Suprapubic skin (tissue), 4 donors: ENCODE results near the gene ERAP2. TPM values are rescaled to one million over a fixed set of nuclear protein-coding genes. Genes with fewer than 3 reads are reported as not detected.

Experiments
- DNase-seq, 2 donors: peaks; one replicate each; pipeline ENCODE4 v3.0.0-alpha.2; 2019; ENCODE audit warnings: low spot score in 2 of 2
- H3K27ac ChIP-seq: fragments of 200-600 bp; sonication (generic); one replicate; pipeline ENCODE4 v1.5.1; 2019
- H3K27me3 ChIP-seq: fragments of 200-600 bp; sonication (generic); one replicate; pipeline ENCODE4 v1.5.1; 2019
- H3K36me3 ChIP-seq: fragments of 200-600 bp; sonication (generic); one replicate; pipeline ENCODE4 v1.5.1; 2019
- H3K4me1 ChIP-seq: fragments of 200-600 bp; sonication (generic); one replicate; pipeline ENCODE4 v1.5.1; 2019
- H3K4me3 ChIP-seq: fragments of 200-600 bp; sonication (generic); one replicate; pipeline ENCODE4 v1.5.1; 2019; ENCODE audit warnings: mild to moderate bottlenecking
- H3K9me3 ChIP-seq: fragments of 200-600 bp; sonication (generic); one replicate; pipeline ENCODE4 v1.5.1; 2019
- EP300 ChIP-seq: sonication (generic); formaldehyde crosslinking; IDR thresholded peaks from one replicate; pipeline ENCODE4 v1.6.1; 2017; ENCODE audit warnings: antibody characterized with exemption
- POLR2A ChIP-seq, 2 donors: fragments of 450-650 bp; IDR thresholded peaks; one replicate each; pipeline ENCODE4 v1.6.1; 2017; ENCODE audit warnings: antibody characterized with exemption in 2 of 2, mild to moderate bottlenecking in 2 of 2, moderate library complexity in 2 of 2
- POLR2AphosphoS5 ChIP-seq, 3 donors: sonication (generic); formaldehyde crosslinking; IDR thresholded peaks; one replicate each; pipeline ENCODE4 v1.6.1; 2017; ENCODE audit warnings: antibody characterized with exemption in 3 of 3
- WGBS: methylation state at CpG from one replicate; pipeline ENCODE4 v1.1.5; 2018; 5-methylcytosine and 5-hydroxymethylcytosine counted together
- total RNA-seq, 4 donors: library from RNA; depleted of rRNA; stranded (reverse); fragments of >200 nt; gene quantifications; one replicate each; pipeline ENCODE4 v1.1.0, GENCODE V29; 2016
- TF ChIP-seq, protein P1 (sequence below), 2 donors: fragments of 200-600 bp in 1 of 2; fragments of 450-650 bp in 1 of 2; sonication (generic) in 1 of 2; IDR thresholded peaks; one replicate each; pipeline ENCODE4 v1.5.1; 2016 to 2019; ENCODE audit warnings: antibody characterized with exemption in 2 of 2, mild to moderate bottlenecking in 1 of 2, moderate library complexity in 1 of 2

The ERAP2 gene
- total RNA-seq, 4 donors from 2014 or later: 9.0 to 14.0 (median 11.5) TPM

DNA sequence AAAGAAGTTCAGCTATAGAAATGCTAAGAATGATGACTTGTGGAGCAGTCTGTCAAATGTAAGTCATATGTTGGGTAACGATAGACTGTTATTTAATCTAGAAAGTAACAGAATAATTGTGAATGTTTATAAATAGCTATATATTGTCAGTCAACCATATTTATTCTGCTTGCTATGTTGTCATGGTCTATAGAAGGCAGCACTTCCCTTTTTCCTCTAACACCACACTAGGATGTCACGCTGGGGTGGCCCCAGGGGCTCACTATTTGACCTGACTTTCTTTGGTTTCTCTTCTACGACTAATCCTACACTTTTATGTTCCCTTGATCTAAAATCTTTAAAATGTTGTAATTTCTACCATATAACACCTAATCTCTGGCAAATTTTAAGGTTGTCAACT is 20.5 kb downstream of the ERAP2 start:
- 74% methylated on average over 3 of the region's 3 CpGs for WGBS
- H3K27me3 ChIP-seq: no peaks in the 10 kb centered on the region
- H3K27ac ChIP-seq: no peak overlapping the region
- H3K9me3 ChIP-seq: no peaks in the 10 kb centered on the region
- TF ChIP-seq POLR2A (IDR thresholded peaks at IDR 0.05): no peak
- TF ChIP-seq, protein P1, sequence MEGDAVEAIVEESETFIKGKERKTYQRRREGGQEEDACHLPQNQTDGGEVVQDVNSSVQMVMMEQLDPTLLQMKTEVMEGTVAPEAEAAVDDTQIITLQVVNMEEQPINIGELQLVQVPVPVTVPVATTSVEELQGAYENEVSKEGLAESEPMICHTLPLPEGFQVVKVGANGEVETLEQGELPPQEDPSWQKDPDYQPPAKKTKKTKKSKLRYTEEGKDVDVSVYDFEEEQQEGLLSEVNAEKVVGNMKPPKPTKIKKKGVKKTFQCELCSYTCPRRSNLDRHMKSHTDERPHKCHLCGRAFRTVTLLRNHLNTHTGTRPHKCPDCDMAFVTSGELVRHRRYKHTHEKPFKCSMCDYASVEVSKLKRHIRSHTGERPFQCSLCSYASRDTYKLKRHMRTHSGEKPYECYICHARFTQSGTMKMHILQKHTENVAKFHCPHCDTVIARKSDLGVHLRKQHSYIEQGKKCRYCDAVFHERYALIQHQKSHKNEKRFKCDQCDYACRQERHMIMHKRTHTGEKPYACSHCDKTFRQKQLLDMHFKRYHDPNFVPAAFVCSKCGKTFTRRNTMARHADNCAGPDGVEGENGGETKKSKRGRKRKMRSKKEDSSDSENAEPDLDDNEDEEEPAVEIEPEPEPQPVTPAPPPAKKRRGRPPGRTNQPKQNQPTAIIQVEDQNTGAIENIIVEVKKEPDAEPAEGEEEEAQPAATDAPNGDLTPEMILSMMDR (IDR thresholded peaks at IDR 0.05): no peak
- no peak for TF ChIP-seq EP300
- no peak for TF ChIP-seq POLR2AphosphoS5 (IDR thresholded peaks at IDR 0.05)
- H3K4me1 ChIP-seq: no peaks in the 10 kb centered on the region
- DNase-seq: no peak
- no peak overlapping the region for H3K4me3 ChIP-seq
- peaks cover 39% of the 10 kb centered on the region for H3K36me3 ChIP-seq

DNA sequence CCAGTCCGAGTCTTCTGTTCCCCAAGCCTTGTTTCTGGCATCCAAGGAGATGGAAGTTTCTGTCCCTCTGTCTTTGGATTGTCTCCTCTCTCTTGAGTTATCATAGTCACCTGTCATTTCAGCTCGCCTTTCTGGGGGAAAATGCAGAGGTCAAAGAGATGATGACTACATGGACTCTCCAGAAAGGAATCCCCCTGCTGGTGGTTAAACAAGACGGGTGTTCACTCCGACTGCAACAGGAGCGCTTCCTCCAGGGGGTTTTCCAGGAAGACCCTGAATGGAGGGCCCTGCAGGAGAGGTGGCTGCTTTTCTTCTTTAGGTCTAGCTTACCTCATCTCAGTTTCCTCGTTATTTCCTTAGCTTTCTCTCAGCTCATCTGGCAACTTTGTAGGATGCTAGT is 25.1 kb downstream of the ERAP2 start:
- no peaks in the 10 kb centered on the region for H3K9me3 ChIP-seq
- H3K27me3 ChIP-seq: no peaks in the 10 kb centered on the region
- TF ChIP-seq, protein P1 (IDR thresholded peaks at IDR 0.05): no peak
- TF ChIP-seq POLR2A (IDR thresholded peaks at IDR 0.05) (no peak), EP300 (no peak), POLR2AphosphoS5 (IDR thresholded peaks at IDR 0.05) (no peak)
- H3K27ac ChIP-seq: no peak overlapping the region
- 93% methylated on average over 6 of the region's 6 CpGs for WGBS
- peaks cover 50% of the 10 kb centered on the region for H3K36me3 ChIP-seq
- no peak overlapping the region for H3K4me3 ChIP-seq
- no peaks in the 10 kb centered on the region for H3K4me1 ChIP-seq
- no peak for DNase-seq

DNA sequence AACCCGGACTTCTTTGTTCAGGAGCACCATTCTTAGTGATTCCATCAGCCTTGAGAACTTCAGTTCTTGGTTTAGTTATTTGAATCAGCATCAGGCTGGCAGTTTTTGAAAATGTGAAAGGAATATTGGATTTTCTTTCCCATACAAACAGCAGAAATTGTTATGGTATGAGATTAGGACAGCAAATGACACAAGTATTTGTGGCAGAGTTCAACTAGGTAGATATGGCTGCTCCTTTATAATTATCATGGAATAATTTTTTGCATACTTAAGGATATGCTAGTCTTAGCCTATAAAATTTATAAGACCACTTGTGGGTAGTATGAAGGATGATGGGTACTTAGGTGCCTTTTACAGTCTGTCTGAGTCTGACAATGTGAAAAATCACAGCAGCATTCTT is 25.5 kb downstream of the ERAP2 start:
- 95% methylated on average over 1 of the region's 1 CpG for WGBS
- TF ChIP-seq POLR2A (IDR thresholded peaks at IDR 0.05): no peak
- TF ChIP-seq, protein P1 (IDR thresholded peaks at IDR 0.05): no peak
- Histone ChIP-seq H3K9me3 (no peaks in the 10 kb centered on the region), H3K27me3 (no peaks in the 10 kb centered on the region), H3K36me3 (peaks cover 49% of the 10 kb centered on the region), H3K27ac (no peak overlapping the region), H3K4me3 (no peak overlapping the region), H3K4me1 (no peaks in the 10 kb centered on the region)
- DNase-seq: no peak

DNA sequence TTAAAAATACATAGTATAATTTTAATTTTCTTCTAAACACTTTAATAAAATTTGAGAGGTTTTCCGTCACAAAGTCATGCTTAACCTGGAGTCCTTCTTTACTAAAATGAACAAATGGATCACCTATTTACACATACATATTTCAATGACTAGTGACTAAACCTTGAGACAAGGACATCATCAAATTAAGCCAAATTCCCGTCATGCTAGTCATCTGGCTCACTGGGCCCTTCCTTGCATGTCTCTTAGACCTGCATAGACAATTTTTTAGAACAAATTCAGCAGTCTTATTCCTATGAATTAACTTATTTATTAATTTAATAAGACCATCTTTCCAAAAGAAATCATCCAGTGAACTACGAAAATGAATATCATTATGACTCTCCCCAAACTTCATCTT is 26.6 kb downstream of the ERAP2 start:
- TF ChIP-seq EP300 (no peak), POLR2A (IDR thresholded peaks at IDR 0.05) (no peak), POLR2AphosphoS5 (IDR thresholded peaks at IDR 0.05) (no peak)
- TF ChIP-seq, protein P1 (IDR thresholded peaks at IDR 0.05): no peak
- Histone ChIP-seq H3K27ac (no peak overlapping the region), H3K4me3 (no peak overlapping the region), H3K4me1 (no peaks in the 10 kb centered on the region), H3K27me3 (no peaks in the 10 kb centered on the region), H3K36me3 (peaks cover 41% of the 10 kb centered on the region), H3K9me3 (no peaks in the 10 kb centered on the region)
- 80% methylated on average over 3 of the region's 3 CpGs for WGBS
- no peak for DNase-seq

DNA sequence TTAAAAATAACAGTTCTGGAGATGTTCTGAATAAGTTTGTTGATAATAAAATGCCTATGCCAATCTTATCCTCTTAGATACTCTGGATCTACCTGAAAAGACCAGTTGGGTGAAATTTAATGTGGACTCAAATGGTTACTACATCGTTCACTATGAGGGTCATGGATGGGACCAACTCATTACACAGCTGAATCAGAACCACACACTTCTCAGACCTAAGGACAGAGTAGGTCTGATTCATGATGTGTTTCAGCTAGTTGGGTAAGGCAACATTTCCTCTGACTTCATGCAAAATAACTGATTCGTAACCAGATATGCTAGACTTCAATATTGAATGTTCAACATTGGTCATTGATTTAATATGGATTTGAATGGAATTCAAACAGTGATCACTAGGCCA is 27.0 kb downstream of the ERAP2 start:
- TF ChIP-seq, protein P1 (IDR thresholded peaks at IDR 0.05): no peak
- no peak for TF ChIP-seq EP300
- no peak for TF ChIP-seq POLR2A (IDR thresholded peaks at IDR 0.05)
- TF ChIP-seq POLR2AphosphoS5 (IDR thresholded peaks at IDR 0.05): no peak
- WGBS: 97% methylated on average over 2 of the region's 2 CpGs
- Histone ChIP-seq H3K27me3 (no peaks in the 10 kb centered on the region), H3K36me3 (peaks cover 40% of the 10 kb centered on the region), H3K9me3 (no peaks in the 10 kb centered on the region), H3K27ac (no peak overlapping the region), H3K4me3 (no peak overlapping the region), H3K4me1 (no peaks in the 10 kb centered on the region)
- DNase-seq: no peak
